HG03280 (cell line): Measurements from ENCODE around the gene S100A7.

Experiments used
- ATAC-seq: cut with Tn5 transposase; IDR thresholded peaks from one replicate; pipeline ENCODE4 v1.9.1; 2021; ENCODE audit warnings: mild to moderate bottlenecking, moderate library complexity; ENCODE audit not compliant: unreplicated experiment

Gene S100A7

DNA sequence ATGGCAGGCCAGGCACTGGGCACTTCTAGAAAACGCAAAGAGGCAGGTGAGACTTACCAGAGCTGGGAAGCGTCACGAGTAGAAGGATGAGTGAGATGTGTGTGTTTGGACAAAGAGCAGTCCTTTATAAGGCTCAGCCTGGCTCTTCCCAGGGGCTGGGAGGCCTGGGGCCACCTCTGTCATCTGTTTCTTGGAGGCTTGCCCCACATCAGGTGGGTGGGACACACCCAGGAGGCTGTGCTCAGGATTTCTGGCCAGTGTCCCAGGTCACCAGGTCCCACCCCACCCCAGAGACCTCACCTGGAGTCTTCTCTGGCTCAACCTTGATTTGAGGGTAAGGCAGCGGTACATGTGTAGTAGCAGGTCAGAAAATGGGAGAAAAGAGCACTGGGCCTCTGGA, at the start of gene S100A7:
Gene S100A7, minus strand, starts transcription at position 101 of the 400 bp plus-strand sequence. CDS start 1,638 bp downstream, outside the sequence.
- no peak for ATAC-seq

DNA sequence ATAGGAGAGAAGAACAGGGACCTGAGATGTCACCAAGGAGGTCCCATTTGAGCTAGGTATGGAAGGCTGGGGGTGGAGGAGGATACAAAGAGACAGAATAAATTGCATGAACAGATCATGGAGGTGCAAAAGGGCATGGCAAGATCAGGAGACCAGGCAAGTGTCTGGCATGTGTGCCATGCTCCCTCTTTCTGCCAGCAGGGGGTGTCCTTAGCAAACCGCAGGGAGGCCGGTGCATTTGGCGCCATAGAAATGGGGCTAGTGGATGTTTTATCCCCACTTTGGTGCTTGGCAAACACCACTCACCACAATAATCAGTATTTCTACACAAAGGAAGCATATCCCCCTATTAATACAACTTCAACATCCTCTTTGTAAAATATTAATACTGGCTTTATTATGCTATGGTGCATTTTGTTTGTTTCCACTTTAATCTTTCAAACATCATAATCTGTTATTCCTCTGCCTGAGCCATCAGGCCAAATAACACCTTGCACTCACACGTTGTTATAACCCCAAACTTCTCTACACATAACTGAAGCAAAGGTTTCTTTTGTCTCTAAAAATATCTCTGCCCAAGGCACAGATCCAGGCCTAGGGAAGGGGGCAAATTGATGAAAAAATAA, 49.4 kb upstream of the S100A7 start:
- ATAC-seq: no peak

DNA sequence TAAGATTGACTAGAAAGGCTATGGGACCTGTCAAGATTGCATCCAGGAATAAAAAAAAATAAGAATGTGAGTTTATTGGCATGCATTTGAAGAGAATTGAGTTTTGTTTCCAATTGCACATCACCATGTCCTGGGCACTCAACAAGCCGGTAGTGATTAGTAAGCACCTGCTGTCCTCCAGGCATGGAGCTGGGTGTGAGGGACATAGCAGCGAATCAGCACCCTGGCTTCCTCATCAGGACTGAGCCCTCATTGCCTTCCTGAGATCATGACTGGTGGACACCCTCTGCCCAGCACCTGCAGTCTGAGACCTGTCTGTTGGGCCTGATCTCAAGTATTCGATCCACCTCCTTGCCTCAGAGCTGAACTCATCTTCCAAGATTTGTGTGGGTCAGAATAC, 48.6 kb upstream of the S100A7 start:
- ATAC-seq: no peak

DNA sequence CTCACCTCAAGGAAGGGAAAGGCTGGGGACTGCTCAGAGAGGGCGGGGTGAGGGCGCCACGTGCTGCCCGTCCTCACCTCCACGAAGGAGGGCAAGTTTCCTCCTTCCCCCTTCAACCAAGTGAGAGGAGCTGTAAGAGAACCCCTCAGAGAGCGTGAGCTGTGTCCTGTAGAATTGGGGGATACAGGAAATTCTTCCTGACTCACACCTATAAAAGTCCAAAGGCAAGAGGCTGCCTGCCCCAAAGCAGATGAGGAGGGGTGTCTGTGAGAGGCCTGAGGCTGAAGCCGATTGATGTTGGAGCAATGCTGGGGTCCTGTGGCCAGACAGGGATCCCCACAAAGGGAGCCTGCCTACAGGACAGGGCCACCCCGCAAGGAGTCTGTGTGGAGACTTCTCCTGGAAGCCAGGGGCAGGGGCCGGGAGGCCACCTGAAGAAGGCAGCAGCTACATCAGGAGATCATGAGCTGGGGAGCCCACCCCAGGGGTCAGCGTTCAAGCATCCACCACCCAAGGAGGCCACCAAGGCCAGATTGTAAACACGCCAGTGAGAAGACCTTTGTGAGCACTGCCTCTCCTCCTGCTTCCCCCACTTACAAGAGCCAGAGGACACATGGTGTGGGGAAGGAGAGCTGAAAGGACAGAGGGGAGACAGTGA, 47.6 kb upstream of the S100A7 start:
- ATAC-seq: no peak

DNA sequence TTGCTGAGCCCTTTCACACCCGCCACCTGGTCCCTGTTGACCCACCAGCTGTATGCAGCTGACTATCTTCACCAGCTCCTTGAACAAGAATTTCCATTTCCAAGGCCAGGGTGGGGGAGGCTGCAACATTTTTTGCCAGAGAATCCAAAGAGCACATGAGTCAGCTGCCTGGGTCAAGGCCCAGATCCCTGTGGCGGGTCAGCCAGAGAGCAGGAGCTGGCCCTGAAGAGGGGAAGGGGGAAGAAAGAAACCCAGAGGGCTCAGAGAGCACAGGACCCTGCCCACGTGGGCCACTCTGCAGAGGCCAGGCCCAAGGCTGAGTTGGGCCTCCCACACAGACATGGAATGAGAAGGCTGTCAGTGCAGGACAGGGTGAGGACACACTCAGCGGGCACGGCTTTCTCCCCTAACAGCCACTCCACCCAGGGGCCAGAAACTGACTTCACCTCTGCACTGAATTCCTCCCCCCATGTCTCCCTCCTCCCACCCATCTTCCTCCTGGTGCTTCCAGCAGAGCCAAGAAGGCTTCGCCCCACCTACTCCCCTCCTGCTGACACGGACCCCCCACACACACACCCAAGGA, 46.5 kb upstream of the S100A7 start:
- ATAC-seq: no peak

DNA sequence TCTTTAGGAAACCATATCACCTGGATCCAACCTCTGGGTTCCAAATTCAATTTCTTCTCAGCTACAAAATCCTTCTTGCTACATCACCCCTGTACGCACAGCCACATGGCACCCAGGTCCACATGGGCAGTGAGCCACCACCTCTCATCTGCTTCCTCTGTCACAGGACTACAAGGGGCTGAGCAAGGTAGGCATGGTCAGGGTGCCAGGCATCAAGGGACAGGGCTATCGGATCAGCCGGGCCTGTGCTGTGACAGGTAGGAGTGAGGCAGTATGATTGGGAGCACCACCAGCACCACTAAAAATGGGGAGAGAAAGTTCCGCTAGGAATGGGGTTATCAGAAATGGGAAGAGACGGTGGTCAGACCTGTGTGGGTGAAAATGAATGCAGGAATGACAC, 45.9 kb upstream of the S100A7 start:
- ATAC-seq: no peak

DNA sequence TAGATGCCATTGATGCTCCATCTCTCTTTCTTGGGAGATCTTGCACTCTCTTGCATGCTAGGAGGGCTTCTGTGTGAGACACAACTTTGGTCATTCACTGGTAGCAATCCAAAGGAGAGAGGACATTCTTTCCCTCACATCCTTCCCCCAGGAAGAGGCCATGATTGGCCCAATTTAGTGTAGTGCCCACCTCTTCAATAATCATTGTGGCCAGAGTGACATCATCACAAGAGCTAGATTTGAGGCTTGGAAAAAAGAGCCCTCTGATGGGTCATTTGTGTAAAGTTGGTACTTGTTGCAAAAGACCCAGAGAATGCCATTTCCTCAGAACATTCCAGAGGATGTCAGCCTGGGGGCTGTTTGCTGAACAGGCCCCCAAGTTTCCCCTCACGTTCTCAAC, 45.1 kb upstream of the S100A7 start:
- ATAC-seq: no peak

DNA sequence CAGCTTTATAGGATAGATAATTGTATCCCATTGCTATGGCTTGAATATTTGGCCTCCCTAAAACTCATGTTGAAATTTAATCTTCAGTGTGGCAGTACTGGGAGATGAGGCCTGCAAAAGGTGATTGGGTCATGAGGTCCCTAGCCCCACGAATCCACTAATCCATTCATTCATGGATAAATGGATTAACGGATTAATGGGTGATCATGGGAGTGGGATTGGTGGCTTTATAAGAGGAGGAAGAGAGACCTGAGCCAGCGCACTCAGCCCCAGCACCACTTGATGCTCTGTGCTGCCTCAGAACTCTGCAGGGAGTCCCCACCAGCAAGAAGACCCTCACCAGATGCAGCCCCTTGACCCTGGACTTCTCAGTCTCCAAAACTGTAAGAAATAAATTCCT, 43.3 kb upstream of the S100A7 start:
- ATAC-seq: no peak

DNA sequence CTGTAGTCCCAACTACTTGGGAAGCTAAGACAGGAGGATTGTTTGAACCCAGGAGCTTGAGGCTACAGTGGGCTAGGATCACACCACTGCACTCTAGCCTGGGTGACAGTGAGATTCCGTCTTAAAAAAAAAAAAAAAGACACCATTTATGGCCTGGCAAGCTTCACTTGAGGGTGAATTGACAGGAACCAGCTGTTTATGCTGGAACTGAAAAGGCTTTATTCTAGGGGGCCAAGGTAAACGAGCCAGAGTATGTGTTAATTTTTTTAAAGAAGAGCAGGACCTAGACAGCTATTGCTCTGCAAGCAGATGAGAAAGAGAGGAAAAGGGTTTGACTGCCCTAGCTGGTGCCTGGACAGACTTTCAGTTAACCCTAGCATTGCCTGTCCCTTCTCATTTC, 38.3 kb upstream of the S100A7 start:
- no peak for ATAC-seq

DNA sequence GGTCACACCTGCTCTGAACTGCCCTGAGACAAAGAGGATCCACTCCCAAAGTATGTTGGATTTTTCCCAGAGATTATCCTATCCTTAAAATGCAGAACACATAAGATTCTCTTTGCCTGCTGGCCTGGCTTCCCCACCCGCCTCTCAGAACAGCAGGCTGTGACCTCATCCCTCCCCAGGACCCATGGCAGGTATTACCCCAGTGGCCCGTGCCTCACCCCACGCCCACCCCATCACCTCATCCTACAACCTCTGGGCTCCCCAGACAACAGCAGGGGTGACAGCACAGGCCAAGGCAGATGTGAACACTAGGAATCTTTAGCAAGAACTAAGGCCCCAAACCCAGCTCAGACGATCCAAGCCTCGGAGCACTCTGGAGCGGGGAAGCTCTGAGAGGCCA, 35.1 kb upstream of the S100A7 start:
- ATAC-seq: no peak

DNA sequence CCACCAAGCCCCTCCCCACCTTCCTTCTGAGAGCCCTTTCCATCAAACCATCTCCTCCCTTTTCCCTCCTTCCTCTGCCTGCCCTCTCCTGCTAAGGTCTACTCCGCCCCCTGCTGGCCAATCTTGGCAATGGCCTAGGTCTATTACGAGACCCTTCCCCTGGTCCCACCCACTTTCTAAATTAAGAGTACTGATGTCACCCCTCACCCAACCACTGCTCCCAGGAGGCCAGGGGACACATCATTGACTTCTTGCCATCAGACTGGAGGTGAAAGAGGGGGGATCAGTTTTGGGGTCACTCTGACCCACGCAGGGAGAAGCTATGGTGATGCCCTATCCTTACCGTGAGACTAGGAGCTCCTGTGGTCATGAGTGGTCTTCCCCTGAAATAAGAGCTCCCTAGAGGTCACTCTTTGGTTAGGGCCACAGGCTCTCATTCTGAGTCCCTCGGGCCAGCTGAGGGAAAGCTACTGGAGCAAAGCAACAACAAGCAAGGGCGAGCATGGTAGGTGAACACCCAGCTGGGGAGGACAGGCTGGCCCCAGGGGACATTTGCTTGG, 34.6 kb upstream of the S100A7 start:
- no peak for ATAC-seq

DNA sequence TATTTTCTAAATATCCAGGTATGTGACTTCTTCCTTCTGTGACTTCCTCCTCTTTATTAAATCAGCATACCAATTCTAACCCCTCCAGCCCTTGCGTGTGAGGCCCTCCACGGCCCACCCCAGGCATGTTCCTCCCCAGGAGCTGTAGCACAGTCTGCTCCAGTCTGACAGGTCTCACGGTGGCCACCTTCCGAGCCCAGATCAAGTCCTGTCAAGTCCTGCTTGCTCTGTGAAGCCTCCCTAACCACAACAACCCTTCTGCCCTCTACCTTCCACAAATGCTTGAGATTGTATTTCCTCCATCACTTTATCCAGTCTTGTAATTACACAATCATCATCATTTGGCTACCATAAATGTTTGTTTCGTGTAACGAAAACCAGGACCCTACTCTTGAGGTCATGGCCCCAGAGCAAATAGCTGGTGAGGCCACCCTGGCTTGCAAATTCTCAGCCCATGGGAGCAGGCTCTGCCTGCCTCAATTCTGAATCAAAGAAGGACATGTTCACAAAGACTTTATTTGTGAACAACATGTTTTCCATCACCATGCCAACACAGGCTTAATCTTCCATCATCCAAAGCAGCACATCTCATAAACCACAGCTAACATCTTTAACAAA, 33.0 kb upstream of the S100A7 start:
- no peak for ATAC-seq

DNA sequence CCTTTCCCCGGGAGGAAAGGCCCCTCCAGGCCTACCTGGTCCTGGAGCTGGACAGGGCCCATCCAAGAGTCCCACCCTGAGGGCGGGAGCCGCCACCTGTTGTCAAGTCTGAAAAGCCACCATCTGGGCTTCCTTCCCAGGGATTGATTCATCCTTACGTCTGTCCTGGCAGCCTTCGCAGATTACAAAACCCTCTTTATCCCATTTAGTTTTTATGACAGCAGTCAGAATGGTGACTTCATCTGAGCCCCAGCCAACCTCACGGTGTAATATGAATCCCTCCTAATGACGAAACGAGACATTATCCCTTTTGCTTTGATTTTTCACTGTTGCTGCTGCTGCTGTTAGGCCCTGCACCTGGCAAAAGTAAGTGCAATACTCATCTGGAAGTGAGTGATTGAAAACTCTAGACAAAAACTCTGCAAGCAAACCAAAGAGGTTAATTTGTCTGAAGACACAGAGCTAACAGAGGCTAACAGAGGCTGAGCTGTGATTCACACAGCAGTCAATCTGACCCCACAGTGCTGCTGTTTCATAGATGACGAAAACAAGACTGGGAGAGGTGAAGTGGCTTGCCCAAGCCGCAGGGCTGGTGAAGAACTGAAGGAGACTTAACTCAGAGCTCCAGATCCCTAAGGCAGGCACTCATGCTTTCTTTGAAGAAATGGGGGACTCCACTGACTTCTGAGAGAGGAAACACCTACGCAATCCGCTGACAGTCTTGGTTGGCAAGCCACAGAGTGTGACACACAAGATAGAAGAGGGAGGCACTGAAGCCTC, 30.0 kb upstream of the S100A7 start:
- ATAC-seq: no peak

DNA sequence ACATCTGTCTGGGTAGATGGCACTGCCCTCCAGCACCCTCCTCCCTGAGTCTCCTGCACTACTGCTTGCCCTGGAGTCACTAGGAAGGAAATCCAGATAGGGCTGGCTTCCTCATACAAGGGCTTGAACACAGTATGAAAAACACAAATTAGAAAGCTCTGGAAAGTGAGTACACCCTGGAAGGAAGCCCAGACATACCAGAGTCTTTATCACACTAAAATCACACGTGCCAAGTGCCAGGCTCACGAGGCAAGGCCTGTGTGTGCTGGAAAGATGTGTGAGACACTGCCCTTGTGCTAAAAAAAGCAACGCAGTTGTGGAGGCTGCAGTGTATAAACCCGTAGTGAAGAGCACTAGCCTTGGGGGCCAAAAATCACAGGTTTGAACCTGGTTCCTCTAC, 28.3 kb upstream of the S100A7 start:
- ATAC-seq: no peak

DNA sequence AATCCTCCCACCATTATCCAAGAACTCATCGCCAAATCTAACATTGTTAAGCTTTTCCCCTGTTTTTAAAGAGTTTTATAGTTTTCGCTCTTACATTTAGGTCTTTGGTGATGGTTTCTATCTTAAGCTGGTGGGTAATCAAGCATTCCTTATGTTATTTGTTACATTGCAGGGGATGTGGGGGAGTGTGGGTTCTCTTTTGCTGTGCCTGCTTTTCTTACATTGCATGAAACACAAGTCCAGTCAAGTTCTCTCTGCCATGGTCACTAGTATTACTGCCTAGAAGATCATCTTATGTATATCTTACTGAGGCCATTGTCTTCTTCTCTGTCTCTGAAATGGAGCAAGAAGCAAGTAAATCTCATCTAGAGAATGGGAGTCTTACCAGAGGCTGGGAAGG, 27.3 kb upstream of the S100A7 start:
- no peak for ATAC-seq

DNA sequence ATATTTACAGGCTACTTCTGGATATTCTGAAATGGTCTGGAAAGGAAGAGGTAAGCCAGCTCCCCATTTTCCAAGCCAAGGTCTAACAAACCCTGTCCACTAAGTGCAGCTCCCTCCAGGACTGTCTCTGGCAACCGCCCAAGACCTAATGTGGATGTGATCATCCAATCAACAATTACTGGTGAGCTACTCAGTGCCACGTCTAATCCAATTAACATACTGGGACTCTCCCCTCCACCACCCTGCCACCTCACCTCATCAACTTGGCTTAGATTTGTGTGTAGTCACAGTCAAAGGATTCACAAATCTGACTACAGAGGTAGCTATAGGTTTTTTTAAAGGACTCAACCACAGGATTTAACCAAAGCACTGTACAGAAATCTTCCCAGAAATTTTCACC, 25.4 kb upstream of the S100A7 start:
- no peak for ATAC-seq

DNA sequence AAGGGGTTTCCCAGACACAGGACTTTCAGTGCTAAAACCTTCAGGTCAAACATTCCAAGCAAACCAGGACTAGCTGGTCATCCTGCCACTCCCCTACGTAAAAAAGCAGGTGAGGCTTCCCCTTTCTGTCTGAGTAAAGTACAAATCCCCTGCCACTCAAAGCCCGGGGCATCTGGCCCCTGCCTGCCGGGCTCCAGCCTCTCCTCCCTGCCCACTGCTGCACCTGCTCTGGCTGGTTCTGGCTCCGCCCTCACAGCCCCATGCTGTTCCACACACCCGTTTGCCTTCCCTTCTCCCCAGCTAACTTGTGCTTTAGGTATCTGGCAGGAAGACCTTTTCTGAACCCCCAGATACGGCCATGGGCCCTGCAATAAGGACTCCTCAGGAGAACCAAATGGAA, 23.3 kb upstream of the S100A7 start:
- no peak for ATAC-seq

DNA sequence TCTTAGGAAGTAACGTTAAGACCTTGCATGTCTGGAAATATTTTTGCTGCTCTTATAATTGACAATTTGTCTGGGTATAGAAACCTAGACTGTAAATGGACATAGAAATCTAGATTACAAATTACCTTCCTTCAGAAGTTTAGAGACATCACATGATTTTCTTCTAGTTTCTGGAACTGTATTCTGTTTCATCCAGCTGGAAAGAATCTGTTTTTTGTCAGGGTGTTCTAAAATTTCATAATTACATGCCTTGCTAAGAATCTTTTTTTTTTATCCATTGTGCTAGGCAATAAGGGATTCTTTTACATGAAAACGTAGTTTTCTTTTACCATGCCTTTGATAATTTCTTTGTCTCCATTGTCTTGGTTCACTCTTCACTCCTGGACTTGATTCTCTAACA, 20.7 kb upstream of the S100A7 start:
- no peak for ATAC-seq

DNA sequence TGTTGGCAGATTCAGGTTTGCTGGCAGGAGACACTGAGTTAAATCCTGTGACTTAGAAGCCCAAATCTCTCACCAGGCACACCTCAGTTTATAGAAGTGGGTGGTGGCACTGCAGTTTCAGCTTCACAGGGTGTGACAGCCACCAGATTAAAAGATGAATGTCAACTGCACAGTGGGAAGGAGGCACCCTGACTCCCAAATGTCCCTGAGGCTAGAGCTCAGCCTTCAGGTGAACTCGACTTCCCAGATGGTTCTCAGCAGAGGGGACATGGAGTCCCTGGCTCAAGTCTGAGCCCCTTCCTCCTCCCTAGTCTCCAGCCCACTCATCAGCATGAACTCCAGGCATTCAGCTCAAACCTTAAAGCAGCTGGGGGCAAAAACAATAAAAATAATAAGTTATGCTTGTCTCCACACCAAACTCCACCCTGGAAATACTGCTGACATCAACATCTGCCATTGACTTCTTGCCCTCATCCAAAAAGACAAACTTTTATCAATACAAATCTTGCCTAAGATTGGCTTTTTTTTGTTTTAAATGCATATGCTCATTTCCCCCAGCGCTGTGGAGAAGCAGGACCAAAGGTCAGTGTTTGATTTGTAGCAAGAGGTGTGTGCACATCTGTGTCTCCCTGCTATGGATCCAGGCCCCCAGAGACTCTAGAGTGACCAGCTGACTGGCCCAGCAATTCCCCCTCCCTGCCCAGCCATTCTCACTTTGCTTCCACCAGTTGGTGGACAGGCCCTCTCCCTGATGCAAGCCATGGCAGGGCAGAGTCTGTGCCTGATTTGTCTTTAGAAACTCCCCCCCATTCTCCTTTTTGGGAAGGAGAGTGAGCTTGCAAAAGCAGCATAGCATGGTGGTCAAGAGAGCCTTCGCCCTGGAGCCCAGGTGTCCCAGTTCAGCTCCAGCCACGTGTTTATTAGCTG, 18.5 kb upstream of the S100A7 start:
- ATAC-seq: no peak
